Smooth muscle cell of the brain vasculature (primary cell): ENCODE measurements around the gene NNT.
"Not testable (repeated sequence)": the region's sequence is repeated elsewhere in the genome, so short reads cannot be mapped to it uniquely, and the experiment has no call there.

Experiments
- DNase-seq: peaks from one replicate; pipeline ENCODE4 v3.0.0-alpha.2; 2012; ENCODE audit warnings: low read depth, low spot score

Gene NNT

DNA sequence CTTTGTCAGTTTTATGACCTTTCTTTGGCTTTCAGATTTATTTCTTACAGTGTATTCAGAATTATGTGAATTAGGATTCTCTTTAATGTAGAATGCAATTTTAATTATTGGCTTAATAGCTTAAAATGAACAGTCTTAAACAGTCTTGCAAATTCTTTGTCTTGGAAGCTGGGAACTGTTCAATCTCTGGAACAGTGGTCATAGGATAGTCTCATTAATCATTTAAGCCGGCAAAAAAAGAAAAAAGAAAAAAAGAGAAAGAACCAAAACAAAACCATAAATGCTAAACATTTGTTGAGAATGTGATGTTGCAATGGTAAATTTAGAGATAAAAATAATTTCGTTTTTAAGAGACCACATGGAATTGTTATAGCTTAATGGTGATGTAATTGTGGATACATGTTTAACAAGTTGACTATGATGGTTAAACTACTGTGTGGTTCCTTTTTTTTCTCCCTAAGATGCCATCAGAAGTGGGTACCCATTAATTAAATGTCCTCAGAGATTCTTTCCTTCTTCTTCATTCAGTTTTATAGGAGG is 61.6 kb downstream of the NNT start:
- no peak for DNase-seq

DNA sequence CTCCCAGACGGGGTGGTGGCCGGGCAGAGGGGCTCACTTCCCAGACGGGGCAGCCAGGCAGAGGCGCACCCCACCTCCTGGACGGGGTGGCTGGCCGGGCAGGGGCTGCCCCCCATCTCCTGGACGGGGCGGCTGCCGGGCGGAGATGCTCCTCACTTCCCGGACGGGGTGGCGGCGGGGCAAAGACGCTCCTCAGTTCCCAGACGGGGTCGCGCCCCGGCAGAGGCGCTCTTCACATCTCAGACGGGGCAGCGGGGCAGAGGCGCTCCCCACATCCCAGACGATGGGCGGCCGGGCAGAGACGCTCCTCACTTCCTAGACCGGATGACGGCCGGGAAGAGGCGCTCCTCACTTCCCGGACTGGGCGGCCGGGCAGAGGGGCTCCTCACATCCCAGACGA is 62.8 kb downstream of the NNT start:
- not testable (repeated sequence) for DNase-seq

- DNase-seq = not testable (repeated sequence)
Measured at GRCh38 chr5:43666728-43667127, 63.7 kb downstream of the NNT start.

DNA sequence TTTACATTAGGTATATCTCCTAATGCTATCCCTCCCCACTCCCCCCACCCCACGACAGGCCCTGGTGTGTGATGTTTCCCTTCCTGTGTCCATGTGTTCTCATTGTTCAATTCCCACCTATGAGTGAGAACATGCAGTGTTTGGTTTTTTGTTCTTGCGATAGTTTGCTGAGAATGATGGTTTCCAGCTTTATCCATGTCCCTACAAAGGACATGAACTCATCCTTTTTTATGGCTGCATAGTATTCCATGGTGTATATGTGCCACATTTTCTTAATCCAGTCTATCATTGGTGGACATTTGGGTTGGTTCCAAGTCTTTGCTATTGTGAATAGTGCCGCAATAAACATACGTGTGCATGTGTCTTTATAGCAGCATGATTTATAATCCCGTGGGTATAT is 64.4 kb downstream of the NNT start:
- not testable (repeated sequence) for DNase-seq

DNA sequence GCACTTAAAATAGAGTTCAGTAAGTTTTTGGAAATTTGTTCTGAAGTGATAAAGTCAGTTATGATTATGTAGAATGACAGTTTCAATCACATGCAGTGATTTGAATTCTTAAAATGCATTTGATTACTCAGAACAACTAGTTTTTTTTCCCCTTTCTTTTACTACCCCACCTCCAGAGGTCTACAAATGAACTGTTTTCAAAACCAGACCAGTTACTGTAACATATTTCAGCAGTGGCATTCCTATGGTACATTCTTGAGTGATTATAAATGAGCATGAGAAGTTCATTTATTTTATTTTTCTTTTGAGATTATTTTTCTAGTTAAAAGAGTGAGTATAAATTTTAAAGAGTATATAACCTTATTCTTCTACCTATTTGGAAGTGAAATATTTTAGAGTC is 71.6 kb downstream of the NNT start:
- DNase-seq = no peak

GRCh38 chr5:43675357-43675756 is 72.4 kb downstream of the NNT start:
- no peak for DNase-seq

DNA sequence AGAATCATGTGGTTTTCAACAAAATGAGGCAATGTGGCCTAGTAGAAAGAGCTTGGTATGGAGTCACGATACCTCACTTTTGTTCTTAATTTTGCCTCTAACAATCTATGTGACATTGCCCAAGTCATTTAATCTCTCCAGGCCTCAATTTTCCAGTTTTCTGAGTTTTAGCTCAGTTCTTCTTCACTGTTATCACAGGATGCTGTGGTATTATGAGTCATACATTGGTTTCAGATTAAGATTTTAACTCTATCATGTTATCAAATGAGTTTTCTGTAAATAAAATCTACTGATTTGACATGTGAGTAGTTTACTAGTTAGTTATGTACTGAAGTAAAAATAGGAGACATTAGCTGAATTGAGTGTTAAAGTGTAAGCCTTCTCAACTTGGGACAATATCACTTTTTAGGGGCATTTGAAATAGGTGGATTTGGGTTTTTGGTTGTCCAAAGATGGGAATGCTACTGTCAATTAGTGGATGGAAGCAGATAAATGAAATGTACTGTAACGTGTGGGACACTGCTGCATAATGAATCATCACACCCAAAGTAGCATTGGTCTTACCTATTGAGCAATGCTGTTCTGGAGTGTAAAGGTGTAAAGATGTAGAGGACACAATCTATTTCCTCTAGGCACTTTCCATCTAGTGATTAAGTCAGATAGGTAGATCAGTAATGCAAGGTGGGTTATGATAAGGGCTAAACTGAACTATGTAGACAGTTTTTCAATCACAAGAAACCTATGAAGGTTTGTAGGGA is 73.3 kb downstream of the NNT start:
- no peak for DNase-seq

- DNase-seq = no peak
Measured at GRCh38 chr5:43677253-43677652, 74.3 kb downstream of the NNT start.

- DNase-seq = no peak
Measured at GRCh38 chr5:43679214-43679613, 76.2 kb downstream of the NNT start.

- DNase-seq = no peak
Measured at GRCh38 chr5:43680286-43680685, 77.3 kb downstream of the NNT start.

DNA sequence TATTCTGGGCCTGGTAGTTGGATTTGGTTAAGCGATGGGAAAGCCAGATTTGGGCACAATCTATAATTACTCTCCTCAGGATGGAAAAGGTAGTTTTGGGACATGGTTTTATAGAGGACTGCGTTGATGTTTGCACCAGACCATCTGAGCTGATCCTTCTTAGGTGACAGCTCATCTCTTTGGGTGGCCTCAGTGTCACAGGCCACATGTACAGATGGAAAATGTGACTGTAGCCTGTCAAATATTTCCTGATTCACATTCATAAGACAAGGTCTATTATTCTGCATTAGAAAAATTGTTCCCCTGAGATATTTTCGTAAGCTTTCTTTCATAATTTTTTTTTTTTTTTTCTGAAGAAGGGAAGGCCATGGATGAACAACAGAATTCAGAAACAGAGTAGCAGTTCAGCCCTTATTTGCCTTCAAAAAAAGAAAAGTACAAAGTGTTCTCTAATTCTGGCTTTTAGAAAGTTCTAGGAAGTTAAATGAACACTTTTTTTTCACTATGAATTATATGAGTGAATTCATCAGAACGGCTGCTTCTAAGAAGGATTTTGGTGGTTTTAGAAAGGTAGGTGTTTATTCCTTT is 81.0 kb downstream of the NNT start:
- no peak for DNase-seq

DNA sequence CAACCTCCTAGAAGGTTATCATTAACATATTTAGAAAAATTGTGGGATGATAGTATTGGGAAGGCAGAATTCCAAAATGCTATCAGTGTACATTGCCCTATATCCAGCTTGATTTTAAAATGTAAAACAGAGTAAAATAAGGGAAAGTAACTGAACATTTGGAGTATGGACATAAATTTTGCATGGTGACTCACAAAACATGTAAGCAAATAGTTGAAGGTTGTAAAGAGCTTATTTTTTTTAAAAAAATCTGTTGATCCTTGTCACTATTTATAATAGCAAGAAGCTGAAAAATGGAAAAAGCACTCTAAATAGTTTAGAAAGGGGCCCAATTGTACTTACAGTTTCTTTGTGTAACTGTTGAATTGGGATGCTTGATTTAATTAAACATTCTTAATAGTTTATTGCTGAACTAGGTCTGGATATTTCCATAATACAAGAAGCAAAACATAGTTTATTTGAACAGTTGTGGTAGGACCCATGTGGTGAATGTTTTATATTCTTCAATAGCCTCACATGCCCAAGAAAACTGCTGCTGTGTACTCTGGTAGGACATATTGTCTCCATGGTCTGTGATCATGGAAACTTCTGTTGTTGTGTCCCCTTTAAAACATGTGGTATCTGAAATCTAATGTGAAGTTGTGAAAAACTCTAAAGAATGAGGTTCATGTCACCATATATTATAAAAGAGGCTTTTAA is 82.4 kb downstream of the NNT start:
- peak; percentile 46 for DNase-seq

DNA sequence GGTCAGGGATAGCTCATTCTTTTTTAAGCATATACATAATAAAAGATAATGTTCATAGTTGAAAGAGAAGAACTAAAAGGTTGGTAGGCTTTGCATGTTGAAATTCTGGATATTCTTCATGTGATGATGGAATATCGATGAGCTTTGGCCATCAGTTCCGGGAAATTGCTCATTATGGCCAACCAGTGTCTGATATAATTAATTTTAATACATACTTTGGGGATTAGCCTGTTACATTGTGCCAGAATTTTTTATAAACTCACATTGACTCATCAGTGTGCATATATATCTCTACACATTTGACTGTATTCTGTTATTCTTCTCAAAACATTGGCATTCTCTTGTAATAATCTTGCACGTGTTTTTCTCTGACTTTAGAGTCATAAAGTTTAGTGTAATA is 84.3 kb downstream of the NNT start:
- DNase-seq = no peak

GRCh38 chr5:43691275-43691674 is 88.3 kb downstream of the NNT start:
- no peak for DNase-seq

DNA sequence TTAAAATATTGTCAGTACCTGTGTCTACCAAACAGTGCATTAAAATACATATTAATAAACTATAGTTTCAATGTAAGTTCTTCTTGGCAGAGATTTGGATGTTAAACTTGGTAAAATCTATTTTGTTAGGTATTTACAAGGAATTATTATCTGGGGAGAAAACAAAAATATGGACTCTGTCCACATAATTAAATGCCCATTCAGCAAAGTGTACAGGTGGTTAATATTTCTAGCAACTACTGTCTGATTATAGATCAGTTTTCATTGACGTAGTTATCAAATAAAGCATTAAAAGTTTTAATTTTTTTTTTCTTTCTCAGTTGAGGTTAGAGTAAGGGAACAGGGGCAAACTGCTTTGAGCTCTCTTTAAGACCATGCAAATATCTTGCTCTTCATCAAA is 88.9 kb downstream of the NNT start:
- DNase-seq = no peak

- DNase-seq = no peak
Measured at GRCh38 chr5:43693411-43693810, 90.4 kb downstream of the NNT start.

DNA sequence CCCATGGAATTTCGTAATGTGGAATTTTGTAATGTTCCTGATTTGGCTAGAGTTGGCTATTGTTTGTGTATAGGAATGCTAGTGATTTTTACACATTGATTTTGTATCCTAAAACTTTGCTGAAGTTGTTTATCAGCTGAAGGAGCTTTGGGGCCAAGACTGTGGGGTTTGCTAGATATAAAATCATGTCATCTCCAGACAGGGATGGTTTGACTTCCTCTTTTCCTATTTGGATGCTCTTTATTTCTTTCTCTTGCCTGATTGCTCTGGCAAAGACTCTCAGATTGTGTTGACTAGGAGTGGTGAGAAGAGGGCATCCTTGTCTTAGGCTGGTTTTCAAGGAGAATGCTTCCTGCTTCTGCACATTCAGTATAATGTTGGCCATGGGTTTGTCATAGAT is 91.0 kb downstream of the NNT start:
- no peak for DNase-seq

GRCh38 chr5:43696444-43696843 is 93.5 kb downstream of the NNT start:
- DNase-seq = not testable (repeated sequence)

- DNase-seq = no peak
Measured at GRCh38 chr5:43699910-43700309, 96.9 kb downstream of the NNT start.

- no peak for DNase-seq
Measured at GRCh38 chr5:43700601-43701000, 97.6 kb downstream of the NNT start.

DNA sequence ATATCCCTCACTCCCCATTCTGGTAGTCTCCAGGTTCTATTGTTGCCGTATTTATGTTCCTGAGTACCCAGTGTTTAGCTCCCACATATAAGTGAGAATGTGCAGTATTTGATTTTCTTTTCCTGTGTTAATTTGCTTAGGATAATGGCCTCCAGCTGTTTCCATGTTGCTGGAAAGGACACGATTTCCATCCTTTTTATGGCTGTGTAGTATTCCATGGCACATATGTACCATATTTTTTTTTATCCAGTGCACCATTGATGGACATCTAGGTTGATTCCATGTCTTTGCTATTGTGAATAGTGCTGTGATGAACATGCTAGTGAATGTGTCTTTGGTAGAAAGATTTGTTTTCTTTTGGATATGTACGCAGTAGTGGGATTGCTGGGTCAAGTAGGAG is 98.2 kb downstream of the NNT start:
- no peak for DNase-seq

DNA sequence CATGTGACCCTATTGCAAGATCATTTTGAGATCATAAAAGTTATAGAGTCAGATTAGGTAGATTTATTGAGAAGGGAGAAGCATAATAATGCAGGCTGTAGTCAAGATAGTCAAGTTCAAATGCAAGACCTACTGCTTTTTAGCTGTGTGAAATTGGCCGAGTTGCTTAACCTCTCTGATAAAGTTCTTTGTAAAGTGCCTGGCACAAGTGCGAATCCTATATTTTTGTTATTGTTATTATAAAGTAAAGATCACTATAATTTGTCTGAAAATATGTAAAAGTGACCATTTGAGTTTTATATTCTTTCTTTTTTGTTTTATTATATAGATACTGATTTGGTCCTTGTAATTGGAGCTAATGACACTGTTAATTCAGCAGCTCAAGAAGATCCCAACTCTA is 99.3 kb downstream of the NNT start:
- no peak for DNase-seq

- no peak for DNase-seq
Measured at GRCh38 chr5:43702815-43703214, 99.8 kb downstream of the NNT start.
